SHP77 (cell line): ENCODE data around the gene SRM.
"Not testable (repeated sequence)": the region's sequence is repeated elsewhere in the genome, so short reads cannot be mapped to it uniquely, and the experiment has no call there.

Source experiments
- DNase-seq, 2 experiments: peaks; one replicate each; lab custom pipeline; 2025; lab: John Stamatoyannopoulos, UW

SRM gene

DNA sequence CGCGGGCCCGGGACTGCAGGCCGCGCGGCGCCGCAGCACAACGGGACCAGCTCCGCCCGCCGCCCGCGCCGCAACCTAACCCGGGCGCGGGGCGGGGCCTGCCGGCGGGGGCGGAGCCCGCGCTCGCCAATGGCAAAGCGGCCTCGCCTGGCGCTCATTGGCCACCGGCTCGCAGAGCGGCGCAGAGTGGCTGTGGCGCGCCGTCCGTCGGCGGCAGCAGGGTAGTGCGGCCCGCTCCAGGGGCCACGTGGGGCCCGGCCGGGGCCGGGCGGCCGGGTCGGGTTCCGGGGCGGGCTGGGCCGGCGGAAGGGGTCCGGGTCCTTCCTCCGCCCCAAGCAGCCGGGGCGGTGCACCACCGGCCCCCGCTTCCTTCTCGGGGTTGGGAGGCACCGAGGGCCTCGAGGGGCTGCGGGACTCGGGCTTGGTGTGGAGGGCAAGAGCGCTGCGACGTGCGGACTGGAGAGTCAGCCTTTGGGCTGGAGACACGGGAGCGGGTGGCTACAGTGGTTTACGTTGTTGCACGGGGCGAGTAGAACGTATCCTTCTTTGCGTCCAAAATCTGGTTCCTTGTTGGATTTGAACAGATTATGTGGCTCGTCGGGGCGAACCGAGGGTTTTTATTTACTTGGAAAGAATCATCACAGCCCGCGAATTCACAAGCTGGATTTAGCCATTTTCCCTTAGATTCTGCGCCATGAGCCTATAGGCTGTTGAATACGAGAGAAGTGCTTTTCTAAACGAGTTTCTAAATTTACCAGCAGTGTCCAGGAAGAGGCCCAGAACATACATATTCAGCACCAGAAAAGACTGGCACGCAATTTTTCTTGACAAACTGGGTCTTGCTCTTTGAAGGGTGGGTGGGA is at the start of gene SRM:
SRM (minus strand) TSS at position 51 of the 863 bp plus-strand sequence. CDS start 75 bp downstream, outside the sequence.
- peak; percentile 68 to 89 for DNase-seq

DNA sequence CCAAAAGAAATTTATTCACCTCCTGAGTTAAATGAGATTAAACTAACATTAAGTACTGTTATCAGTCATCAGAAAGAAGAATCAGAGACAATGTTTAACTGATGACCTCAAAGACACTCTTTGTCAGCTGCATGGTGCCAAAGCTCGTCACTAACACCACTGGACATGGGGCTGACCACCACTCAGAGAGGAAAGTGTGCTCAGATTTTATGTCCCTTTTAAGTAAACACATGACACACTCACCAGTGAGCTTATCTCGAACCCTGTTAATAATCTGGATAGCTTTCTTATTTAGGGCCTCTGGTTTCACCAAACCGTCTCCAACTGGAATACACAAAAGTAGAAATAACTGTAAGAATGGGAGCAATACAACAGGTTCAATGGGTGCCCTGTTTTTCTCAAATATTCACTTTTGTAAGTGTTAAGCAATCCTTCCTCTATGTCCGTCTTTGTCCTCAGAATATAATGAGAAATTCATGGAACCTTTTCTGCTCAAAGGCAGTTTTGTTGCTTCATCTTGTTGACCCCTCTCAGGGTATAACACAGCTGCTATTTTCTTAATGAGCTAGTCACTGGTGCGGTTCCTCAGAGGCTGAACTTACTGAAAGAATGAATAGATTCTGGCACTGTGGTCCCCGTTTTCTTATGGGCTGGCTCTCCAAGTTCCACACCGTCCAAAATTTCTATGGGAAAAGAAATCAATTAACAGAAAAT is 49.4 kb upstream of the SRM start:
- no peak for DNase-seq

DNA sequence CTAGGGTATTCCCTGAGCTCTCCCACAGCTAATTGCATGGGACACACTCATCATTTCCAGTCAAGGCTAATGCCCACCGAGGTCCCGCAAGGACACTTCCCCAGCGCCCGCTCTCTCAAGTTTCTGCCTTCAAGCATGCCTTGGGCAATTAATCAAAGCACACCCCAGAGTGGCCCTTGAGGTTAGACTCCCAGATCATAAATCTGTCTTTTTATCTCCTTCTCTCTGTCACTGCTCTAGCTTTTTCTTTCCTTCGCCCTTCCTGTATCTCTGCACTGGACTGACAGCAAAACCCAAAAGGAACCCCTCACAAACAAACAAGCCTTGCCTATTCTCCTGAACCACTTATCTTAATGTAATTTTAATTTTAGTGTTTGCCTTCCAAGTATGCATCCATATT is 47.8 kb upstream of the SRM start:
- DNase-seq: no peak

DNA sequence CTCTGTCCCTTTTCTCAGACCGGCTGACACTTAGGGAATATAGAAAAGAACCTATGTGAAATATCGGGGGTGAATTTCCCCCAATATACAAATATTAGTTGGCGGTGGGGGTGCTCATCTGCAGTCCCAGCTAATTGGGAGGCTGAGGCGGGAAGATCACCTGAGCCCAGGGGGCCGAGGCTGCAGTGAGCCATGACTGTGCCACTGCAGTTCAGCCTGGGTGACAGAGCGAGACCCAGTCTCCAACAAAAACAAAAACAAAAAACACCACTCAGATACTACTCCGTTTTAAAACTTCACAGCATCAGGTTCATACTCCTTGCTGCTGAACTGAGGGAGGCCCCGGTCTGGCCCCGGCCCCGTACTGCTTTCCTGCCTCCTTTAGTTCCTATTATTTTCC is 45.8 kb upstream of the SRM start:
- no peak for DNase-seq

DNA sequence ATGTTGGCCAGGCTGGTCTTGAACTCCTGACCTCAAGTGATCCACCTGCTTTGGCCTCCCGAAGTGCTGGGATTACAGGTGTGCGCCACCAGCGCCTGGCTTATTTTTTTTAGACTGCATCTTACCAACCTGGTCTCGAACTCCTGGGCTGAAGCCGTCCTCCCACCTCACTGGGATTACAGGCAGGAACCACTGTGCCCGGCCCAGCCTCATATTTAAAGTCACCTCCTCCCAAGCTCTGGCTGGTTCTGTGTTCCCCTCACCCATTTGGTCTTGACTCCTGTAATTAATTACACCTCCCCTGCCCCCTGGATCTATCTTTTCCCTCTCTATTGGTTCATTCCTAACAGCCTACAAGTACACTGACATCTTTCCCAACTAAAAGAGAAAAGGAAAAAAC is 41.5 kb upstream of the SRM start:
- DNase-seq: no peak

DNA sequence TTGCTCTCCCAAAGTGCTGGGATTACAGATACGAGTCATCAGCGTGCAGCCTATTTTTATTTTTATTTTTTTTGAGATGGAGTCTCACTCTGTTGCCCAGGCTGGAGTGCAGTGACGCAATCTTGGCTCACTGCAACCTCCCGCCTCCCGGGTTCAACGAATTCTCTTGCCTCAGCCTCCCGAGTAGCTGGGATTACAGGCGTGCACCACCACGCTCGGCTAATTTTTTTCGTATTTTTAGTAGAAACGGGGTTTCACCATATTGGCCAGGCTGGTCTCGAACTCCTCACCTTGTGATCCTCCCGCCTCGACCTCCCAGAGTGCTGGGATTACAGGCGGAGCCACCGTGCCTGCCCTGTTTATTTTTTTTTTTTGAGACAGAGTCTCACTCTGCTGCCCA is 41.0 kb upstream of the SRM start:
- DNase-seq: not testable (repeated sequence)

DNA sequence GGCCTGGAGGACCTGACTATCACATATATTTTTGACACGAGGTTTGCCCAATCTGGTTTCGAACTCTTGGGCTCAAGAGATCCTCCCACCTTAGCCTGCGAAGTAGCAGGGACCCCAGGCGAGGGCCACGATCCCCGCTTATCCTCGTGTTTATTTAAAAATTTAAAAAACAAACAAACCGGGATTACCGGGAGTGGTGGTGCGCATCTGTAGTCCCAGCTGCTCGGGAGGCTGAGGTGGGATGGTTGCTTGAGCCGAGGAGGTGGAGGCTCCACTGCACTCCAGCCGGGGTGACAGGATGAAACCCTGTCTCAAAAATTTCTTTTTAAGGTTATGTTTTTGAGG is 40.3 kb upstream of the SRM start:
- peak in 1 of 2 experiments; percentile 8 for DNase-seq

DNA sequence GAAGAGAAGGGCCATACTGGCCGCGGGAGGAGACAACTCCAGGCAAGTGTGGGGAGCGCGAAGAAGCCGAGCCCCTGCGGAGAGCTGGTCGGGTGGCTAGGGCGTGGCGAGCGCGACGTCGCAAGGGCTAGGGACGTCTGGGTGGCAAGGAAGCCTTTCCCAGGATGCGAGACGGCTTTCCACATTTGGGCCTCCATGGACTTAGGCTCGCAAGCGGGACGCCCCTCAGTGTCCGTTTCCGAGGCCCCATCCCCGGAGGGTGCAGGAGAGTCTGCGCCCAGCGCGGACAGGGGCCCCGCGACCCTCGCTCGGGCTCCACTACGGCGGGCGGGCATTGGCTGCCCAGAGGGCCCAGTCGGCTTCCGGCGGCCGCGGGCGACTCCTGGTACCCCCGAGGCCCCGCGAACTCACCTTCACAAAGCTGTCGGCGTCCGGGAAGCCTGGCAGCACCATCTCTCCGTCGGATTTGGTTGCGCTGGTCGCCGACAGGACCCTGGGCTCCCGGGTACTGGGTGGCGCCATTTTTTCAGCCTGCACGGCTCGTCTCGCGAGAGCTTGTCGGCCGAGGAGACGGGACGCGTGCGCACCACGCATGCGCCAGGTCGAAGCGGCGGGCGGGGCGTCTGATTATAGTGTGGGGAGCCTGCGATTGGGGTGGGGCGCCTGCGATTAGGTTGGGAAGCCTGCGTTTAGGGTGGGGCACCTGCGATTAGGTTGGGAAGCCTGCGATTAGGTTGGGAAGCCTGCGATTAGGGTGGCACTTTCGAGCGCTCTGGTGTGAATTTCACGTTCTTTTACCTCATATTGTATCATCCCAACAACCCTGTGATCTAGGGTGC is 39.7 kb upstream of the SRM start, which contains the start of gene EXOSC10:
EXOSC10 (minus strand) TSS at position 560 of the 839 bp plus-strand sequence; CDS start at position 522, 38 bp downstream.
- peak; percentile 82 to 88 for DNase-seq

DNA sequence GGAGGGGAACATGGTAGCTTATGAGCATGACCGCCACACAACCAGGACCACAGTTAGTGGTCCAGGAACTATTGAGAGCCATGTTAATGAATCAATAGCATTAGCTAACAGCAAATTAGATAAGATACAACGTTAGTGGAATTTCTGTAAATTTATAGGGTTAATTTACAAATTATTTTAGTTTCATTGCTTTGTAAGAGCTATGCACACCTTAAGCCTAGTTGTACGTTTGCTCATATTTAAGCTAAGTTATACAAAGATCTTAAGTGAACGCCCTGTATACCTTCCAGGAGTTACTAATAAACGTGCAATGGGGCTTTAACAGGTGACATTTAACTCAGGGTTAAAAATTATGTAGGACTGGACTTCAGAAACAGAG is 39.1 kb upstream of the SRM start:
- no peak for DNase-seq

DNA sequence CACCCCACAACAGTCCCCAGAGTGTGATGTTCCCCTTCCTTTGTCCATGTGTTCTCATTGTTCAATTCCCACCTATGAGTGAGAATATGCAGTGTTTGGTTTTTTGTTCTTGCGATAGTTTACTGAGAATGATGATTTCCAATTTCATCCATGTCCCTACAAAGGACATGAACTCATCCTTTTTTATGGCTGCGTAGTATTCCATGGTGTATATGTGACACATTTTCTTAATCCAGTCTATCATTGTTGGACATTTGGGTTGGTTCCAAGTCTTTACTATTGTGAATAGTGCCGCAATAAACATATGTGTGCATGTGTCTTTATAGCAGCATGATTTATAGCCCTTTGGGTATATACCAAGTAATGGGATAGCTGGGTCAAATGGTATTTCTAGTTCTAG is 24.0 kb upstream of the SRM start:
- DNase-seq: not testable (repeated sequence)

DNA sequence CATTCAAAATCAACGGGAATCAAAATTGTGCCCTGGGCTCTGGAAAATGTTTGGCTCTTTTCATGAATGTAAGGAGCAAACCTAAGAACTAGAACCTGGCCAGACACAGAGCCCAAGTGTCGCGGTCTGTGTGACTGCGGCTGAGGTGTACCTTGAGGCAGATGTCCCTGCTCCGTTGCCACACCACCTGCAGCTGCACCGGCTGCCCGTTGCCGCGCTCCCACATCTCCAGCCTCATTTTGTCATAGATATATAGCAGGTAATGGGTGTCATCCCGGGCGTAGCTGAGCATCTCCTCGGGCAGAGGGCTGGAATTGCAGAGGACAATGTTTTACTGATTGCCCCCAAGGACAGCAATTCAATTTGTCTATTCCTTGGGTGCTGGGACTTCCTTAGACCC is 21.1 kb upstream of the SRM start:
- no peak for DNase-seq

DNA sequence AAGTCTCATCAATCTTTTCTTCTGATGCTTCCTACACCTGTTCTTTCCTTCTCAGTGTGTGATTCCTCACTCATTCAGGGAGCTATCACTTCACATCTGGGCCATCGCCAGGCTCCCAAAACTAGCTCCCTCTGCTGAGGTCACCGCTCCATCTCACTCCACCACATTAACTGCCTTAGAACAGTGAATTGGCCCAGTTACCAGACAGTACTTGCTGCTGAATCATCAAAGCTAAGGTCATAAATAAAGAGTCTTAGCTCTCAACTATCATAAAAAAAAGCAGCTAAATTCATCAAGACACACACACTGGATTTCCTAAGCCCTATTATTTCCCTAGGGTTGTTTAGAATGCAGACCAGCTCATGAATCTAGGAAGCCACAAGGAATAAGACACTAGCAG is 18.8 kb upstream of the SRM start:
- DNase-seq: no peak

DNA sequence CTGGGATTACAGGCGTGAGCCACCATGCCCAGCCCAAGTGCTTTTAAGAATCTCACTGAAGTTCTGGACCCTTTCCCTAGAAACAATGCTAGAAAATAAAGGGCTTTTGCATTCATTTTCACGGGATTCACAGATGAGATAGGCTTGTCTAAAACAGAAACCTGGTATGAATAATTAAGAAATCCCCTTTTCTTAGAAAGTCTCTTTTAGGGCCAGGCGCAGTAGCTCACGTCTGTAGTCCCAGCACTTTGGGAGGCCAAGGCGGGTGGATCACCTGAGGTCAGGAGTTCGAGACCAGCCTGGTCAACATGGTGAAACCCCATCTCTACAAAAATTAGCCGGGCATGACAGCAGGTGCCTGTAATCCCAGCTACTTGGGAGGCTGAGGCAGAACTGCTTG is 13.6 kb upstream of the SRM start:
- DNase-seq: not testable (repeated sequence)

DNA sequence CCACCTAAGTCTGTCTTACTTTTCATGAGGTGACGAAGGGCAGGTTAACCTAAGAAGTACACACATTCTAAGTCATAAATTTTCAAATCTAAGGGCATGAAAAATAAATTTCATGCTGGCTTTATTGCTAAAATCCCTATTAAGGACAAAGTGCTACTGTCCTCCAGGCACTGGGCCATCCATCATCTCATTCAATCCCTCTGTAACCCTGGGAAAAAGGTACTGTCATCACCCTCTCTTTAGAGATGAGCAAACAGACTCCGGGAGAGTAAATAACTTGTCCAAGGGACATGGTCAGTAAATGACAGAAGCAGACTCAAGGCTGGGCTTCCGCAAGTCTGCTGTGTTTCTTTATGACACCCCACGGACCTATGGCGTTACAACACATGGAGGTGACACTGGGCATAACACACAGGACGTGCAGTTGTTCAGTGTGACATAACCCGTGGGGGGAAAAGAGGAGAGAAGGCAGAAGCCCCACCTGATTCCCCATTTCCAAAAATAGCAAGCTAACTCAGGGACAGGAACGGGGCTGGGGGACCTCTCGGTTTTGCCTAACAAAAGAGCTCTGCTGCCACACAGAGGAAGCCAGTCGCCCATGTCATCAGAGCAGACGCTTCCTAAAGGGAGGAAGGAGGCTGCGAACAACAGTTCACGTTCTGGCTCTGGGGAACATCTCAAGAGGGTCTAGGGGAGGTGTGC is 12.5 kb upstream of the SRM start:
- DNase-seq: peak; percentile 78 to 89

DNA sequence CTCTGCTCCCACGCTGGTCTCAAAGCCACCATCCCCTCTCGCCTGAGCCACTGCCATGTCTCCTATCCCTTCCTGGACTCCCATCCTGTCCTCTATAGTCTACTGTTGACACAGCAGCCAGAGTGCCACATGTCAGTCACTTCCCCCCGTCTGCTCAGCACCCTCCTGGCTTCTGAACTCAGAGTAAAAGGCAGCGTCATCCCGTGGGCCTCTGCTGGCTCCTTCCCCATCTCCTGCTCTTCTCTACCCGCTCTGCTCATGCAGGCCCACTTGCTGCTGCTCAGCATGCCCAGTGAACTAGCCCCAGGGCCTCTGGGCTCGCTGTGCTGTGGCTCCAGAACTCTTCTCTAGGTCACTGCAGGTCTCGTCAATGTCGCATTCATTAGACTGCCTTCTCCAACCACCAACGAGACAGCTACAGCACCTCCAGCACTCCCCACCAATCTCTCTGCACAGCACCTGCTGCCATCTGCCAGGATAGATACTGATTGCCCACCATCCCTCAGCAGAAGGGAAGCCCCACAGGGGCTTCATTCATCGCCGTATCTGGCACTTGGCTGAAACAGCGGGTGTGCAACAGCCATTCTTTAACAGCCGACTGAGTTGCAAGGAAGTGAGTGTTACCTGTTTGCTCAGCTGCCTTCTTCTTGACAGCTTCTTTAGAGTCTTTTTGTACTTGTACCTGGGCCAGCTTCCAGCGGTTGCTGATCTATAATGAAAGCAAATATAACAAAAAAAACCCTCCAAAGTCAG is 11.8 kb upstream of the SRM start:
- DNase-seq: peak in 1 of 2 experiments; percentile 52

DNA sequence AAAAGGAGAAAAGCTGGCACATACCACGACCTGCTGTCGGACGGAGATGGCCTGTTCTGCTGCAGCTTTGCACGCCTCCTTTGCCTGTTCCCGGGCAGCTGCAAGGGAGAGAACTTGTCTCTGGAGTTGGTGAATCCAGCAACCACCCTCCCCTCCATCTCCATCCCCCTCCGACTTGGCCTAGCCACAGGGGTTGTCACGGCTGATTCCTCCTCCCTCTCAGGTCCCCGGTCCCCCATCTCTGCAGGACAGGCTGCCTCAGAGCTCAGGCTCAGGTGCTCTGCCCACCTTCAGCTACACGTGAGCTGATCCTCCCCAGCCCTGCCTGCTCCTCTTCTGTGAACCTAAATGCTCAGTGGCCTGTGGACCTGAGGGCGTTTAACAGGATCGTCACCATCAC is 11.1 kb upstream of the SRM start:
- DNase-seq: no peak

DNA sequence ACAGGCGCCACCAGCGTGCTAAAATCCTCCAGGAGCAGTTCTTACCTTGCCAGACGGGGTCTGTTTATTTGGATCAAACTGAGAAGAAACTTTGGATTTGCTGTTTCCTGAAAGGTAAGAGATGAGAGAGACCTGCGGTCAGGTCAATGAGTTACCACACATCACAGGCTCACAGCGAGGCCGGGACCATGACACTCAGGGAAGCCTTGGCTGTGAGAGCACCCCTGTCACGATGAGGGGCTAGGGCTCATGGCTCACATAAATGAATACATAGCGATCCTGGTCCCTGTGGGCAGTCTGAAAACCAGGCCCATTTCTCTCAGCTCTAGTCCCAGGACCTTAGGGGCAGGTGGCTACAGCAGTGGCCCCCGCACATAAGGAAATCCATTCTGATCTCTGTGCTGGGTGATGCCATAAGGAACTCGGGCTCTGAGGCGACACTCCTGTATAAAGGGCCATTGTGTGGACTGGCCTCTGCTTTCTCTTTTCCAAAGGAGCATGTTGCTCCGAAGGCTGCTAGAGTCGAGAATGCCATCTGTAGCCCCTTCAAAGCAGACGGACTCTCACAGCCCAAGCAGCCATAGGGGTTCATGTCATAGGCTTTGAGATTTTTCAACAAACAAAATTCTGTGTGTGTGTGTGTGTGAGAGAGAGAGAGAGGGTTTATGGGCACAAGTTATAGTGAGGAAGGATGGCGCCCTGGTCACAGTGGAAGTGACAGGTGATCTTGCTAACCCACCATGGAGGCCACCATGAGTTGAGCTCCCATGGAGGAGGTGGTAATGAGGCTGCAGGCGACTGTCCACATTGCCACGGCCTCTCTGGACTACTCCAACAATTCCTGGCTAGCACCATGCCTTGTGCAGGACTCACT is 9.0 kb upstream of the SRM start:
- no peak for DNase-seq

DNA sequence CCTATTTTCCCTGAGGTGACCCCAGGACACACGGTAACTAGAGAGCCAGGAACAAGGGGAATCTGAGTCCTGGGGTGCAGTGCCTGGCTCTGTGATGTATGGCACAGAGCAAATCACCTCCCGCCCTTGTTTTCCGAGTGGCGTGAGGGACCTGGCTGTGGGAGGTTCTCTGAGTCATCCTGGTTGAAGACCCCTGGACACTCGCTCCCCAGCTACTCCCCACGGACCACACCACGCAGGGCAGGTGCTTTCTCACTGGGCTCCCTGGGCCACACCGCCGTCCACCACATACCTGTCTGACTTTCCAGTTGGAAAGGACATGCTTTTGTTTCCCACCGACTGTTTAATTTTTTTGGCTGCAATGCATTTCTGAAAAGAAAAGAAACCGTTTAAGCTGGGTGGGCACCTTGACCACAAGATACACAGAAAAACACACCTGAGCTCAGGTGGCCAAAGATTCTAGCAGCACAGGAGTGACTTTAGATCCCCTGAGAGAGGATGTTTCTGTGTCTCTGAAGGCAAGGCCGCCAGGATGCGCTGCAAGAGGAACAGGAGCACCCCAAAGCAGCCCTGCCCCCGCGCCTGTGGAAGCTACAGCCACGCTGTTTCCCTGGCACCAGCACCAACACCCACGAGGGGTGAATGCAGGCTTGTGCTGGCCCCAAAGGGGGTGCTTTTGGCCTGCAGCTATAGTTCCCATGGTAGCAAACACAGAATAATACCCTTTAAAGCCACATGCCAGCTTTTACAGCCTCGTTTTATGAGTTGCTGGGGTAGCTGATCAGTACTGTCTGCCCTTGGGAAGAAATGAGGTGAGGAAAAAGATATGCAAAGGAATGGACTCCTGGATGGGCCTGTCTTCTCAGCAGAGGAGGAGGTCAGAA is 8.1 kb upstream of the SRM start:
- DNase-seq: no peak

DNA sequence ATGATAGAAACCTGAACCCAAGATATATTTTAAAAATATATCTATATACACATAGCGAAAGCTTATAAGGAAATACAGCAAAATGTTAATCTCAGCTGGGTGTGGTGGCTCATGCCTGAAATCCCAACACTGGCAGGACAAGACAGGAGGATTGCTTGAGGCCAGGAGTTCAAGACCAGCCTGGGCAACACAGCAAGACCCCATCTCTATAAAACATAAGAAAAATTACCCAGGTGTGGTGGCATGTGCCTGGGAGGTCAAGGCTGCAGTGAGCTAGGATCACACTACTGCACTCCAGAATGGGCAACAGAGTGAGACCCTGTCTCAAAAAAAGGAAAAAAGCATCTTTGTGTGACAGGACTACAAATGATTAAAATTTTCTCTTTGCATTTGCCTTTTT is 6.0 kb upstream of the SRM start:
- DNase-seq: no peak
